SIG-M5 treated with dmso at 0.1 percent for 504 hours (cell line): Measurements from ENCODE around the gene PHLDB2.
A peak's percentile ranks its signal among the peaks of the same experiment; 100 is the strongest.

ENCODE experiments used
- DNase-seq: peaks from one replicate; lab custom pipeline; 2025; ENCODE audit not compliant: unreplicated experiment; lab: John Stamatoyannopoulos, UW

The PHLDB2 gene

GRCh38 chr3:111882194-111882593 is 23.1 kb downstream of the PHLDB2 start:
- DNase-seq, result peak; percentile 47

- peak; percentile 74 for DNase-seq
Measured at GRCh38 chr3:111882799-111883198, 23.7 kb downstream of the PHLDB2 start.

- DNase-seq, result no peak
Measured at GRCh38 chr3:111884411-111885018, 25.4 kb downstream of the PHLDB2 start.

- DNase-seq, result no peak
Measured at GRCh38 chr3:111885578-111885977, 26.5 kb downstream of the PHLDB2 start.

- no peak for DNase-seq
Measured at GRCh38 chr3:111890051-111890580, 31.1 kb downstream of the PHLDB2 start.

- no peak for DNase-seq
Measured at GRCh38 chr3:111892070-111892469, 33.0 kb downstream of the PHLDB2 start.

- DNase-seq, result peak; percentile 37
Measured at GRCh38 chr3:111895071-111895470, 36.0 kb downstream of the PHLDB2 start.

GRCh38 chr3:111899966-111900365 is 40.9 kb downstream of the PHLDB2 start:
- DNase-seq, result no peak

GRCh38 chr3:111901637-111902036 is 42.6 kb downstream of the PHLDB2 start:
- no peak for DNase-seq

GRCh38 chr3:111902534-111902933 is 43.5 kb downstream of the PHLDB2 start:
- DNase-seq, result no peak

GRCh38 chr3:111903067-111903511 is 44.0 kb downstream of the PHLDB2 start:
- DNase-seq, result no peak

- peak; percentile 51 for DNase-seq
Measured at GRCh38 chr3:111904376-111905241, 45.5 kb downstream of the PHLDB2 start.

- DNase-seq, result no peak
Measured at GRCh38 chr3:111906656-111907055, 47.6 kb downstream of the PHLDB2 start.

- no peak for DNase-seq
Measured at GRCh38 chr3:111907151-111907550, 48.1 kb downstream of the PHLDB2 start.

- DNase-seq, result no peak
Measured at GRCh38 chr3:111910806-111911205, 51.7 kb downstream of the PHLDB2 start.

GRCh38 chr3:111911446-111911845 is 52.4 kb downstream of the PHLDB2 start:
- DNase-seq, result no peak

GRCh38 chr3:111913163-111913763 is 54.2 kb downstream of the PHLDB2 start:
- DNase-seq, result no peak

- DNase-seq, result no peak
Measured at GRCh38 chr3:111915905-111916304, 56.8 kb downstream of the PHLDB2 start.

- no peak for DNase-seq
Measured at GRCh38 chr3:111917300-111917699, 58.2 kb downstream of the PHLDB2 start.

- DNase-seq, result no peak
Measured at GRCh38 chr3:111919370-111920065, 60.5 kb downstream of the PHLDB2 start.

- no peak for DNase-seq
Measured at GRCh38 chr3:111921181-111921580, 62.1 kb downstream of the PHLDB2 start.
